HCT116 (cell line): ENCODE results near the gene CYB5B. TPM values are rescaled to one million over a fixed set of nuclear protein-coding genes. Genes with fewer than 3 reads are reported as not detected.

Experiments used
- ATAC-seq: fragments of 200-7000 bp; cut with Tn5 transposase; 2 replicates; pipeline ENCODE4 v1.9.1; 2020; ENCODE audit warnings: mild to moderate bottlenecking, moderate library complexity
- BruUV-seq: library from RNA; stranded (reverse); fragments of 400-500 nt; replicated peaks from 2 replicates; lab custom pipeline; 2021; lab: Mats Ljungman, UMichigan
- CTCF ChIA-PET: fragments of 300-600 bp; sonication (Branson Sonifier 250); formaldehyde crosslinking; loops from one replicate; lab custom pipeline; 2021; ENCODE audit warnings: antibody characterized with exemption; lab: Charles Lee
- POLR2A ChIA-PET: fragments of 300-600, 350-600 bp; sonication (Branson Sonifier 250); formaldehyde crosslinking; loops from one replicate; lab custom pipeline; 2021; ENCODE audit warnings: antibody characterized with exemption; lab: Charles Lee
- RAD21 ChIA-PET, 2 experiments: fragments of 300-600 bp; sonication (Branson Sonifier 250); formaldehyde crosslinking; loops; one replicate each; lab custom pipeline; 2023; ENCODE audit warnings: low total read pairs in 2 of 2; ENCODE audit not compliant: uncharacterized antibody in 2 of 2, unreplicated experiment in 2 of 2, low non-redundant PET in 1 of 2; lab: Charles Lee
- DNase-seq: peaks from one replicate; pipeline ENCODE4 v3.0.0-alpha.2; 2010; ENCODE audit warnings: low read depth, low spot score
- H2AFZ ChIP-seq: fragments of 200-600 bp; shearing (Covaris generic), sonication (generic); 2 replicates; pipeline ENCODE4 v1.6.1; 2017; ENCODE audit warnings: low read depth, mixed run types, mixed read lengths, antibody characterized with exemption, low read length; ENCODE audit not compliant: poor library complexity, severe bottlenecking
- H3K27ac ChIP-seq: 2 replicates; pipeline ENCODE4 v1.5.1; 2012; ENCODE audit warnings: low read depth, low read length
- H3K27me3 ChIP-seq: fragments of 200-600 bp; sonication (generic); 2 replicates; pipeline ENCODE4 v1.6.1; 2016; ENCODE audit warnings: mixed run types, low read length, mixed read lengths; ENCODE audit not compliant: insufficient read depth
- H3K36me3 ChIP-seq, 2 experiments: fragments of 200-500 bp in 1 of 2; fragments of 200-600 bp in 1 of 2; sonication (Bioruptor generic) in 1 of 2; sonication (generic) in 1 of 2; 2 replicates each; pipeline versions ENCODE4 v1.5.1 to v1.6.1; 2014 to 2016; ENCODE audit warnings: low read length in 2 of 2, inconsistent platforms in 1 of 2, mixed read lengths in 1 of 2, mixed run types in 1 of 2; ENCODE audit not compliant: insufficient read depth in 2 of 2, control insufficient read depth in 1 of 2
- H3K4me1 ChIP-seq, 2 experiments: fragments of 200-600 bp in 1 of 2; sonication (generic) in 1 of 2; 2 replicates each; pipeline versions ENCODE4 v1.5.1 to v1.6.1; 2012 to 2017; ENCODE audit warnings: low read length in 2 of 2, inconsistent platforms in 1 of 2, mild to moderate bottlenecking in 1 of 2, mixed read lengths in 1 of 2, mixed run types in 1 of 2, moderate library complexity in 1 of 2; ENCODE audit not compliant: insufficient read depth in 2 of 2, control insufficient read depth in 1 of 2
- H3K4me2 ChIP-seq: fragments of 200-600 bp; sonication (generic); 2 replicates; pipeline ENCODE4 v1.6.1; 2017; ENCODE audit warnings: mixed run types, low read length, mixed read lengths
- H3K4me3 ChIP-seq, 2 experiments: fragments of 200-600 bp in 1 of 2; sonication (generic) in 1 of 2; replicated peaks in 1 of 2; 2 replicates each; pipeline ENCODE4 v1.5.1; 2011 to 2016; ENCODE audit warnings: low read length in 2 of 2, control low read depth in 1 of 2, low read depth in 1 of 2, mild to moderate bottlenecking in 1 of 2, mixed read lengths in 1 of 2, mixed run types in 1 of 2
- H3K79me2 ChIP-seq: fragments of 200-600 bp; sonication (generic); 2 replicates; pipeline ENCODE4 v1.6.1; 2017; ENCODE audit warnings: mild to moderate bottlenecking, mixed run types, low read length, moderate library complexity, mixed read lengths; ENCODE audit not compliant: insufficient read depth
- H3K9ac ChIP-seq: fragments of 200-600 bp; sonication (generic); 2 replicates; pipeline ENCODE4 v1.6.1; 2016; ENCODE audit warnings: low read length, mixed read lengths
- H3K9me2 ChIP-seq: fragments of 200-600 bp; sonication (generic), shearing (Covaris generic); 2 replicates; pipeline ENCODE4 v1.6.1; 2017; ENCODE audit warnings: mixed run types, mild to moderate bottlenecking, moderate library complexity; ENCODE audit not compliant: insufficient read depth
- H3K9me3 ChIP-seq, 2 experiments: fragments of 200-500 bp in 1 of 2; fragments of 200-600 bp in 1 of 2; sonication (Bioruptor generic) in 1 of 2; sonication (generic) in 1 of 2; 2 replicates each; pipeline ENCODE4 v1.6.1; 2014 to 2017; ENCODE audit warnings: low read length in 2 of 2, mixed read lengths in 2 of 2, inconsistent platforms in 1 of 2, low read depth in 1 of 2, mild to moderate bottlenecking in 1 of 2, mixed run types in 1 of 2, moderate library complexity in 1 of 2; ENCODE audit not compliant: control insufficient read depth in 1 of 2, insufficient read depth in 1 of 2
- H4K20me1 ChIP-seq: fragments of 200-600 bp; sonication (generic), shearing (Covaris generic); 2 replicates; pipeline ENCODE4 v1.6.1; 2017; ENCODE audit warnings: mixed run types, mild to moderate bottlenecking, moderate library complexity; ENCODE audit not compliant: insufficient read depth
- CEBPB ChIP-seq: IDR thresholded peaks from 2 replicates; pipeline ENCODE4 v1.6.1; 2012; ENCODE audit warnings: low read depth
- EGR1 ChIP-seq: IDR thresholded peaks from 2 replicates; pipeline ENCODE4 v1.6.1; 2012; ENCODE audit warnings: low read depth
- ELF1 ChIP-seq: IDR thresholded peaks from 2 replicates; pipeline ENCODE4 v1.6.1; 2012; ENCODE audit warnings: low read depth, borderline replicate concordance
- EZH2phosphoT487 ChIP-seq: fragments of 200-600 bp; IDR thresholded peaks from 2 replicates; pipeline ENCODE4 v1.6.1; 2018; ENCODE audit warnings: antibody characterized with exemption, borderline replicate concordance
- JUND ChIP-seq: IDR thresholded peaks from 2 replicates; pipeline ENCODE4 v1.6.1; 2012
- POLR2A ChIP-seq: IDR thresholded peaks from 2 replicates; pipeline ENCODE4 v1.7.0; 2011; ENCODE audit warnings: borderline replicate concordance; ENCODE audit not compliant: insufficient read depth, insufficient read length; ENCODE audit errors: extremely low read depth
- SRF ChIP-seq: IDR thresholded peaks from 2 replicates; pipeline ENCODE4 v1.6.1; 2012; ENCODE audit warnings: low read depth
- YY1 ChIP-seq: IDR thresholded peaks from 2 replicates; pipeline ENCODE4 v1.6.1; 2011; ENCODE audit warnings: low read length, low read depth, moderate library complexity, mild to moderate bottlenecking; ENCODE audit not compliant: insufficient replicate concordance; ENCODE audit errors: extremely low read depth
- ZNF274 ChIP-seq: fragments of 200-500 bp; sonication (Bioruptor generic); IDR thresholded peaks from 2 replicates; pipeline ENCODE4 v1.6.1; 2014; ENCODE audit warnings: mild to moderate bottlenecking, low read depth, low read length, inconsistent platforms
- intact Hi-C: fragments of 100-400 bp; cut with micrococcal nuclease; formaldehyde crosslinking; loops from 2 replicates; pipeline ENCODE4 v1.10.0; 2022
- total RNA-seq: library from RNA; stranded (reverse); gene quantifications from one replicate; pipeline ENCODE4 v1.2.1, GENCODE V29; 2021; ENCODE audit not compliant: unreplicated experiment
- TF ChIP-seq, protein P1 (sequence below), 3 experiments: fragments of 200-600 bp in 1 of 3; sonication (generic) in 1 of 3; IDR thresholded peaks in 2 of 3; conservative IDR thresholded peaks in 1 of 3; 2 replicates each; pipeline ENCODE4 v1.5.1; 2012 to 2017; ENCODE audit warnings: low read depth in 2 of 3, low read length in 2 of 3, antibody characterized with exemption in 1 of 3, borderline replicate concordance in 1 of 3, control low read depth in 1 of 3, mild to moderate bottlenecking in 1 of 3, mixed read lengths in 1 of 3, mixed run types in 1 of 3, moderate library complexity in 1 of 3; ENCODE audit not compliant: insufficient read depth in 1 of 3
- TF ChIP-seq, protein P2 (sequence below): IDR thresholded peaks from 2 replicates; pipeline ENCODE4 v1.6.1; 2012
- TF ChIP-seq, protein P3 (sequence below): IDR thresholded peaks from 2 replicates; pipeline ENCODE4 v1.6.1; 2012

CYB5B gene
- total RNA-seq, 1 experiment from 2014 or later, result 689 TPM

DNA sequence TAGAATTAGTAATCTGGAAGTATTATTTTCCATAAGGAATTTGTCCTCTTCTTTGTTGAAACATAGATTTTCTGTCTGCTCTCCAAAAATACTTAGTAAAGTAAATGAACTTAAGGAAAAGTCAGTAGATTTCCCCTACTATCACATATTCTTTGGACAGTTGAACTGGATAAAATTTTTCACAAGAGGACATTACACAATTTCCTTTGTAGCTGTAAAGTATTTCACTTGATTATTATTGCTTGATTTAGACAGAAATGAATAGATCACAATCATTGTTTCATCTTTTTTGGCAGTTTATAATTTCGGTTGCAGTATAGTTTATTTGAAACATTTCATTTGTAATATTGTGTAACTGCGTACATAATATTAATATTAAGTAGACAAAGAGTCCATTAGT is 12.5 kb downstream of the CYB5B start:
- BruUV-seq, result no TSS peak
- TF ChIP-seq ZNF274 (no peak), EGR1 (no peak), YY1 (no peak), JUND (no peak), EZH2phosphoT487 (no peak), CEBPB (no peak), ELF1 (no peak), POLR2A (no peak), SRF (no peak)
- TF ChIP-seq, protein P1, sequence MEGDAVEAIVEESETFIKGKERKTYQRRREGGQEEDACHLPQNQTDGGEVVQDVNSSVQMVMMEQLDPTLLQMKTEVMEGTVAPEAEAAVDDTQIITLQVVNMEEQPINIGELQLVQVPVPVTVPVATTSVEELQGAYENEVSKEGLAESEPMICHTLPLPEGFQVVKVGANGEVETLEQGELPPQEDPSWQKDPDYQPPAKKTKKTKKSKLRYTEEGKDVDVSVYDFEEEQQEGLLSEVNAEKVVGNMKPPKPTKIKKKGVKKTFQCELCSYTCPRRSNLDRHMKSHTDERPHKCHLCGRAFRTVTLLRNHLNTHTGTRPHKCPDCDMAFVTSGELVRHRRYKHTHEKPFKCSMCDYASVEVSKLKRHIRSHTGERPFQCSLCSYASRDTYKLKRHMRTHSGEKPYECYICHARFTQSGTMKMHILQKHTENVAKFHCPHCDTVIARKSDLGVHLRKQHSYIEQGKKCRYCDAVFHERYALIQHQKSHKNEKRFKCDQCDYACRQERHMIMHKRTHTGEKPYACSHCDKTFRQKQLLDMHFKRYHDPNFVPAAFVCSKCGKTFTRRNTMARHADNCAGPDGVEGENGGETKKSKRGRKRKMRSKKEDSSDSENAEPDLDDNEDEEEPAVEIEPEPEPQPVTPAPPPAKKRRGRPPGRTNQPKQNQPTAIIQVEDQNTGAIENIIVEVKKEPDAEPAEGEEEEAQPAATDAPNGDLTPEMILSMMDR (IDR thresholded peaks at IDR 0.05 in 2 of 3, conservative IDR thresholded peaks at IDR 0.05 in 1 of 3; ENCODE audit: borderline replicate concordance in 1 of 3, insufficient read depth in 1 of 3, low read depth in 2 of 3, low read length in 2 of 3), result no peak
- TF ChIP-seq, protein P2, sequence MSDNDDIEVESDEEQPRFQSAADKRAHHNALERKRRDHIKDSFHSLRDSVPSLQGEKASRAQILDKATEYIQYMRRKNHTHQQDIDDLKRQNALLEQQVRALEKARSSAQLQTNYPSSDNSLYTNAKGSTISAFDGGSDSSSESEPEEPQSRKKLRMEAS, result no peak
- TF ChIP-seq, protein P3, sequence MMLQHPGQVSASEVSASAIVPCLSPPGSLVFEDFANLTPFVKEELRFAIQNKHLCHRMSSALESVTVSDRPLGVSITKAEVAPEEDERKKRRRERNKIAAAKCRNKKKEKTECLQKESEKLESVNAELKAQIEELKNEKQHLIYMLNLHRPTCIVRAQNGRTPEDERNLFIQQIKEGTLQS, result no peak
- ATAC-seq (no peak), DNase-seq (no peak)
- ChIA-PET POLR2A (no interaction called here), CTCF (no interaction called here), RAD21 (no interaction called here)
- Histone ChIP-seq H3K9ac (no peak overlapping the region), H3K4me2 (no peak overlapping the region), H3K79me2 (peaks cover 100% of the 10 kb centered on the region), H3K4me3 (no peak overlapping the region), H2AFZ (no peak overlapping the region), H3K27ac (peak overlapping the region; percentile 50; the same call in 1 of the 2 replicates), H3K9me3 (no peaks in the 10 kb centered on the region), H3K4me1 (peaks cover 88% of the 10 kb centered on the region in 2 experiments), H3K9me2 (no peaks in the 10 kb centered on the region), H3K36me3 (peaks cover 33 to 41% of the 10 kb centered on the region in 2 experiments), H3K27me3 (no peaks in the 10 kb centered on the region), H4K20me1 (no peaks in the 10 kb centered on the region)
- intact Hi-C loops, result no loop called here
